ENCODE results near the gene LRRC45.

LRRC45 gene

DNA sequence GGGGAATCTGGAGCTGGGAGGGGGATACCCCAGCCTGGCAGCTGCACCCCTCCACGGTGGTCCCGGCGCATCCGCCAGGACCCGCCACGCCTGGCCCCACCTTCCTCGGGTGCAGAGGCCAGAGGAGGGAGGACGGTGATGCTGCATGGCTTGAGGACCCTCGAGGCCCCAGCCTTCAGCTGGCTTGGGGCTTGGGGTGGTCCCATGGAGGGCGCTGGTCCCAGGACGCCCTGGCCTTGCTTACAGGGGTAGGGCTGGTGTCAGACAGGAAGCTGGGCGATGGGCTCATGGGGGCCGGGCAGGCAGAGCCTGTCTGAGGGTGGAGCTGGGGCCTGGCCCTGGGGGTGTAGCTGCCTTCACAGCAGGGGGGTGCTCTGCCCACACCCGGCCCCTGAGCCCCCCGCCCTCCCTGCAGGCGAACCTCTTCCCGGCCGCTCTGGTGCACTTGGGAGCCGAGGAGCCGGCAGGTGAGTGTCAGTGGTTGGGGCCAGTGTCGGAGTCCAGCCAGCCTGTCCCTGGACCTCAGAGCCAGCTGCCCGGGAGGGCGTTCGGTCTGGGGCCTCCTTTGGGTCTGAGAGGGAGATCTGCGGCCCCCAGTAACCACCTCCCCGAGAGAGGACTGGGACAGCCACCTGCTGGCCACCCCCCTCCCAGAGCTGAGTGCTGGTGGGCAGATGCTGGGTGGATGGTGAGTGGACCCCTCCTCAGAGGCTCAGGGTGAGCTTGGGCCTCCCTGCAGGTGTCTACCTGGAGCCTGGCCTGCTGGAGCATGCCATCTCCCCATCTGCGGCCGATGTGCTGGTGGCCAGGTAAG lies 6.8 kb upstream of the LRRC45 start:
- Histone ChIP-seq H3K9me3 (ENCODE audit: control insufficient read depth, low read length) (no peaks in the 10 kb centered on the region), H3K27ac (no peak overlapping the region), H3K27me3 (ENCODE audit: control insufficient read depth, insufficient read depth, low read length) (no peaks in the 10 kb centered on the region), H3K9ac (no peak overlapping the region), H3K4me1 (peaks cover 1% of the 10 kb centered on the region), H3K4me2 (ENCODE audit: low read length) (no peak overlapping the region), H3K79me2 (no peaks in the 10 kb centered on the region), H3K36me3 (ENCODE audit: control insufficient read depth, insufficient read depth, low read length) (no peaks in the 10 kb centered on the region), H2AFZ (no peak overlapping the region), H3K4me3 (ENCODE audit: low read depth, low read length) (no peak overlapping the region)
- TF ChIP-seq, protein P1, sequence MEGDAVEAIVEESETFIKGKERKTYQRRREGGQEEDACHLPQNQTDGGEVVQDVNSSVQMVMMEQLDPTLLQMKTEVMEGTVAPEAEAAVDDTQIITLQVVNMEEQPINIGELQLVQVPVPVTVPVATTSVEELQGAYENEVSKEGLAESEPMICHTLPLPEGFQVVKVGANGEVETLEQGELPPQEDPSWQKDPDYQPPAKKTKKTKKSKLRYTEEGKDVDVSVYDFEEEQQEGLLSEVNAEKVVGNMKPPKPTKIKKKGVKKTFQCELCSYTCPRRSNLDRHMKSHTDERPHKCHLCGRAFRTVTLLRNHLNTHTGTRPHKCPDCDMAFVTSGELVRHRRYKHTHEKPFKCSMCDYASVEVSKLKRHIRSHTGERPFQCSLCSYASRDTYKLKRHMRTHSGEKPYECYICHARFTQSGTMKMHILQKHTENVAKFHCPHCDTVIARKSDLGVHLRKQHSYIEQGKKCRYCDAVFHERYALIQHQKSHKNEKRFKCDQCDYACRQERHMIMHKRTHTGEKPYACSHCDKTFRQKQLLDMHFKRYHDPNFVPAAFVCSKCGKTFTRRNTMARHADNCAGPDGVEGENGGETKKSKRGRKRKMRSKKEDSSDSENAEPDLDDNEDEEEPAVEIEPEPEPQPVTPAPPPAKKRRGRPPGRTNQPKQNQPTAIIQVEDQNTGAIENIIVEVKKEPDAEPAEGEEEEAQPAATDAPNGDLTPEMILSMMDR (IDR thresholded peaks at IDR 0.05): no peak

DNA sequence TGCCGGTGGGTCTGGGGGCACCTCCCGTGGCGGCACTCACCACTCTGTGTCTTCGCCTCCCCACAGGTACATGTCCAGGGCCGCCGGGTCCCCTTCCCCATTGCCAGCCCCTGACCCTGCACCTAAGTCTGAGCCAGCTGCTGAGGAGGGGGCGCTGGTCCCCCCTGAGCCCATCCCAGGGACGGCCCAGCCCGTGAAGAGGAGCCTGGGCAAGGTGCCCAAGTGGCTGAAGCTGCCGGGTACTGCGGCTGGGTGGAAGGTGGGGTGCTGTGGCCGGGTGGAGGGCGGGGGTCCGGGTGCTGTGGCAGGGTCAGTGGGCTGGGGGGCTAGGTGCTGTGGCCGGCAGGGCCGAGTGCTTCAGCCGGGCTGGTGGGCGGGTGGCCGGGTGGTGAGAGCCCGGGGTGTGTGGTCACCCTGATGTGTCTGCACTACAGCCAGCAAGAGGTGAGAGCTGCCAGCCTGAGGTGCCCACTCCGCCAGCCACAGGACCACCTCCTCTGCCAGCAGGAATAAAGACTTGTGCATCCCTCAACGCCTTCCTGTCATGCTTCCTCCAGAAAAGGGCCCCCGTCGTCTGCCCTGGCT lies 6.1 kb upstream of the LRRC45 start:
- Histone ChIP-seq H2AFZ (no peak overlapping the region), H3K4me1 (peaks cover 8% of the 10 kb centered on the region), H3K36me3 (ENCODE audit: control insufficient read depth, insufficient read depth, low read length) (no peaks in the 10 kb centered on the region), H3K9me3 (ENCODE audit: control insufficient read depth, low read length) (no peaks in the 10 kb centered on the region), H3K9ac (no peak overlapping the region), H3K4me2 (ENCODE audit: low read length) (no peak overlapping the region), H3K27ac (no peak overlapping the region), H3K4me3 (ENCODE audit: low read depth, low read length) (no peak overlapping the region), H3K79me2 (no peaks in the 10 kb centered on the region), H3K27me3 (ENCODE audit: control insufficient read depth, insufficient read depth, low read length) (no peaks in the 10 kb centered on the region)
- TF ChIP-seq, protein P1 (IDR thresholded peaks at IDR 0.05): no peak

- Histone ChIP-seq H3K27ac (no peak overlapping the region), H3K36me3 (ENCODE audit: control insufficient read depth, insufficient read depth, low read length) (no peaks in the 10 kb centered on the region)
- TF ChIP-seq, protein P1 (IDR thresholded peaks at IDR 0.05): no peak
Observed at GRCh38 chr17:82017612-82018151, 5.4 kb upstream of the LRRC45 start.

GRCh38 chr17:82018152-82018988 lies 4.7 kb upstream of the LRRC45 start:
- Histone ChIP-seq H2AFZ (no peak overlapping the region), H3K4me2 (ENCODE audit: low read length) (no peak overlapping the region), H3K9ac (no peak overlapping the region), H3K4me1 (peaks cover 10% of the 10 kb centered on the region), H3K27me3 (ENCODE audit: control insufficient read depth, insufficient read depth, low read length) (no peaks in the 10 kb centered on the region), H3K79me2 (no peaks in the 10 kb centered on the region), H3K36me3 (ENCODE audit: control insufficient read depth, insufficient read depth, low read length) (no peaks in the 10 kb centered on the region), H3K9me3 (ENCODE audit: control insufficient read depth, low read length) (no peaks in the 10 kb centered on the region), H3K4me3 (ENCODE audit: low read depth, low read length) (no peak overlapping the region), H3K27ac (no peak overlapping the region)
- TF ChIP-seq, protein P1 (IDR thresholded peaks at IDR 0.05): no peak

More at GRCh38 chr17:82017612-82018151, 5.4 kb upstream of the LRRC45 start:
- H2AFZ ChIP-seq: no peak overlapping the region
- H3K4me2 ChIP-seq (ENCODE audit: low read length): no peak overlapping the region
- H3K9me3 ChIP-seq (ENCODE audit: control insufficient read depth, low read length): no peaks in the 10 kb centered on the region
- H3K79me2 ChIP-seq: no peaks in the 10 kb centered on the region
- no peak overlapping the region for H3K9ac ChIP-seq
- peaks cover 10% of the 10 kb centered on the region for H3K4me1 ChIP-seq
- H3K4me3 ChIP-seq (ENCODE audit: low read depth, low read length): no peak overlapping the region
- no peaks in the 10 kb centered on the region for H3K27me3 ChIP-seq (ENCODE audit: control insufficient read depth, insufficient read depth, low read length)
